Erythroblast (primary cell): ENCODE data around the gene PURB.

Experiments used
- GATA1 ChIP-seq: IDR thresholded peaks from 2 replicates; pipeline ENCODE4 v1.6.1; 2011; ENCODE audit warnings: low read depth, mild to moderate bottlenecking, control low read depth, low read length, moderate library complexity
- POLR2A ChIP-seq: IDR thresholded peaks from 2 replicates; pipeline ENCODE4 v1.6.1; 2011; ENCODE audit warnings: mild to moderate bottlenecking, low read length

GRCh38 chr7:44912775-44913347, 27.5 kb upstream of the PURB start:
- TF ChIP-seq POLR2A = no peak
- TF ChIP-seq GATA1 = no peak
